ENCODE measurements around the gene MOCS1.

The MOCS1 gene

DNA sequence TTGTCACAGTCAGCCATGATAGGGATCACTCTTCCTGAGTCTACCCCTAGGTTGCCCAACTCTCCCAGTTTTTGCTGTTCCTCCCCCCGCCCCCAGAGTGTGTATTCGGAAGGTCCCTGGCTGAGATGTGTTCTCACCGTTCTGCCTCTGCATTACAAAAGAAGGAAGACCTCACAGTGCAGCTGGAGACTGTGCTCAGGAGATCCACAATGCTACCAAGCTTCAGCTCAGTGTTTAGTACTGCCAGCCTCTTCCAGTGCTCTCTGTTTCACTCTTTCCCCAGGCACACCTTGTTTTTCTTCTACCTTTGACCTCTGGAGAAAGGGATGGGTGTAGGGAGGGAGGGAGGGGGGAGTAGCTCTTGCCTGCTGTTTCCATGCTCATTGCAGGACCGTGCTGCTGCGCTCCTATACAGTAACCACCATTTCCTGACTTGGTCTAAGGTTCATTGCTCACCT lies 13.4 kb upstream of the MOCS1 start:
- no peak for DNase-seq

DNA sequence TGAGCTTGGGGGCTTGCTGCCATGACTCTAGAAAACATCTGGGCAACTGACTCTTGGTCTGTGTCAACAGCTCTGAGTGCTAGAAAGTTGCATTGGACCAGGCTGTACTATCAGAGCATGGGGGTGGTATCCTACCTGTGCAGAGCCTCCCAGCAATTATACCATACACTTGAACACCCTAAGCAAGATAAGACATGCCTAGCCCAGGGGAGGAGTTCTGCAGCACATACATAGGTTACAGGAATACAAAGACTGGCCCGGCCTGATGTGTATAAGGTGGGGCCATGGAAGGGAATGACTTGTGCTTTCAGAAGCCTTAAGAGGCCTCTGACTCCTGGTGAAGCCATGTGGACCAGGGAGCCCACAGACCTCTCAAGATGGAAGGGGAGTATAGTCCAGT lies 11.4 kb upstream of the MOCS1 start:
- no peak for DNase-seq

DNA sequence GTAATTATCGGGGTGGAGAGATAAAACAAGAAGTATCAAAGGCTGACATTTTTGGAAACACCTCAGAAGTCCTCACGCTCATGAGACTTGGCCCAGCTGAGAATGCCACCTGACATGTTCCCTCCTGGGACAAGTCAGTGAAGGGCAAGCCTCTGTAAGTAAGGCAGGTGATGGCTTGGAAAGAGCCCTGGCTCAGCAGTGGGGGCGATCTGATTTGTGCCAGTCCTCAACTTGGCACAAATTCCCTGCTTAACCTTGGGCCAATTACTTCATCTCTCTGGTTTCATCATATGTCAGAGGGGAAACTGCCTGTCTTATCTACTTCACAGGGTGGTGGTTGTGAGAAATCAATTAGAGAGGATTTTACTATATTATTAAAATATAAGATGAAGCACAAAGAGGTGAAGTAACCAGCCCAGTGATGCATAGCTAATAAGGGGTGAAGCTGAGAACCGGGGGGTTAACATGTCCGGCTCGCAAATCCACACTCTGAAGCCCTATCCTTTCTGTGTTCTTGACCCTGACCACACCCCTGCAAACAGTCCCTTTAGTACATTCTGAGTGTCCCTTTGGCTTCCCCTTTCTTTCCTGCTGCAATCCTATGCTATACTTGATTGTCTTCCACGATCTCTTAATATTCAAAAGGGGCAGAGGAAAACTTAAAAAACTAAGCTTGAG lies 8.8 kb upstream of the MOCS1 start:
- DNase-seq, result no peak

DNA sequence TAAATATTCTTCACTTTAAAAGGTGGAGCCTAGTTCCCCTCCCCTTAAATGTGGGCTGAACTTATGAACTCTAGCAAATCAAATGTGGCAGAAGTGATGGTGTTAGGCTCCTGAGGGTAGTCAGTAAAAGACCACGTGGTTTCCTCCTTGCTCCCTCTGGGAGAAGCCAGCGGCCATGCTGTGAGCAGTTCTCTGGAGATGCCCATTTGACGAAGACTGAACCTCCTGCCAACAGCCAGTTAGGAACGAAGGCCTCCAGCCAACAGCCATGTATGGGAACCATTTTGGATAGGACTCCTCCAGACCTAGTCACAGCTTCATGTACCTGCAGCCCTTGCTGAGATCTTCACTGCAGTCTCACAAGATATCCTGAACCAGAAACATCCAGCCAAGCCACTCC lies 7.6 kb upstream of the MOCS1 start:
- DNase-seq, result no peak

DNA sequence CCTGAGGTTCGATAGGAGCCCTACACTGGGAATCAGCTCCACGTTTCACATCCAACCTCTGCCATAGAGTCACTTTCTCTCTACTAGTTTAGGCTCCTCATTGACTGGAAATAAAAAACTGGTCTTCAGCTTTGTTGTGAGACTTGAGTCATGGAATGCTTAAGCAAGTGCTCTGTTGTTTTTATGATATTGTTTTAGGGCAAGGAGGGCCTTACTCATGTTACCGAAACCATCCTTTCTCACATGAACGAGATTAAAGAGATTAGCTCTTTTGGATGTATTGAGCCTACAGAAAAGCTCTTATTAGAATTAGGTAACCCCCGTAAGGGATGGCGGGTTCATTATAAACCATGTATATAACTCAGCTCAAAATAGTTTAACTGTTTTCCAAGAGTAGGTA lies 6.9 kb upstream of the MOCS1 start:
- no peak for DNase-seq

DNA sequence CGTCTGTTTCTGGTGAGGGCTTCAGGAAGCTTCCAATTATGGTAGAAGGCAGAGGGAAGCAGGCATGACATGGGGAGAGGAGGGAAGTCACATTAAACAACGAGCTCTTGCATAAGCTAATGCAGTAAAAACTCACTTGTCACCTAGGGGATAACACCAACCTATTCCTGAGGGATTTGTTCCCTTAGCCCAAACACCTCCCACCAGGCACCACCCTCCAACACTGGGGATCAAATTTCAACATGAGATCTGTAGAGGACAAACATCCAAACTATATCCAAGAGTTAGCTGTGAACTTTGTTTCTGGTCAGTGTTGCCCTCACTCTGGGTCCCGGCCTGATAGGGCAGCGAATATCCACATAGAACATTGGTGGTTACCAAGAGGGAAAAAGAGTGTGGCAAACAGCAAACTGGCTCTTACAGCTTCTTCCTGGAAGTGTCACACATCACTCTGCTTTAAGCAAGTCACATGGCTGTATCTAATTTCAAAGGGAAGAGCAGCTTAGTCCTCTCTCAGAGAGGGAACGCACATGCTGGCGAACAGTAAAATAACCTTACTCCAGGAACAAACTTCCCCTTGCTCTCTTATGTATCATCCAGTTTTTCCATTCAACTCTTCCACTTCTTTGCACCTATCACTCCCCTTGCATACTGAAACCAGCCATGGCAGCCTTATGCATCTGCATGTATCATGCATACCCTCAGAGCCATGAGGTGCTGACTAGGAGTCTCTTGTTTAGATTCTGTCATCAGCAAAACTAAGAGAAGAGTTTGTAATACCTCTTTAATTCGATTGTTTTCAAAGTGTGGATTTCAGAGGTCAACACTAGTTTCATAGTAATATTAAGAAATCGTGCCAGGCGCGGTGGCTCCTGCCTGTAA lies 4.8 kb upstream of the MOCS1 start:
- DNase-seq, result no peak

DNA sequence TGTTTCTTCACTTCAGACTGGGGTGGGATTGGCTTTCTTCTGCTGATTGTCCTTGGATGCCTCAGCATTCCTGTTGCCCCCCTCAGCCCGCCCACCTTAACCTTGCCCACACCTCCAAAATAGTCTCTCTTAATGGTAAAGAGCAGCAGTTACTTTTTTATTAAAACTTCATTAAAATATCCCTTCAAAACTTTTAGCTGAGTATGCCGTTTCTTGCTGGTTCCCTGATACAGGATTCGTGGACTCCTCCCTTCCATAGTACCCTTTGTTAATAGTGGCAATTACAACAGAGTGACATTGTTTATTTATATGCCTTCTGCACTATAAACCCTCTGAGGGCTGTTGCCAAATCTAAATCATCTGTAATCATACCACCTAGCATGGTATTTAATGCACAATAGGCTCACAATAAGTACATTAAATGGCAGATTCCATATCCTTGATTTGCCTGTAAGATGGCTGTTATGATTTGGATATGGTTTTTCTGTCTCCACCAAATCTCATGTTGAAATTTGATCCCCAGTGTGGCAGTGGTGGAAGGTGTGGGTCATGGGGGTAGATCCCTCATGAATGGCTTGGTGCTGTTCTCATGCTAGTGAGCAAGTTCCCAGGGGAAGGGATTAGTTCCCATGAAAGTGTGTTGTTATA lies 3.5 kb upstream of the MOCS1 start:
- DNase-seq, result no peak

DNA sequence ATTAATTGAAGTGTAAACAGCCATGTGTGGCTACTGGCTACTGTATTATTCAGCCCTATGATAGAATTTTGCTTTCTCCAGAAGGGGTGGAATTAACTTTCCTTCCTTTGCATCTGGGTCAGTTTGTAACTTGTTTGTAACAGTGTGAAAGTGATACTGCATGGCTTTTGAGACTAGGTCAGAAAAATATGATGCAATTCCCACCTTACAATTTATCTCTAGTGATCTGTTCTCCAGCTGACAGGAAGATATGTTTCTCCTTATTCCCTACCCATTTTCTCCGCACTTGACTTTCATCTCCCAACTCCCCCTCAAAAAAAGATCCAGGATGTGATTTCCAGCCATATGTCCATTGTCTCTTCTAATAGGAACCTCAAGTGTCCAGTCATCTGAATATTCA lies 2.6 kb upstream of the MOCS1 start:
- no peak for DNase-seq

DNA sequence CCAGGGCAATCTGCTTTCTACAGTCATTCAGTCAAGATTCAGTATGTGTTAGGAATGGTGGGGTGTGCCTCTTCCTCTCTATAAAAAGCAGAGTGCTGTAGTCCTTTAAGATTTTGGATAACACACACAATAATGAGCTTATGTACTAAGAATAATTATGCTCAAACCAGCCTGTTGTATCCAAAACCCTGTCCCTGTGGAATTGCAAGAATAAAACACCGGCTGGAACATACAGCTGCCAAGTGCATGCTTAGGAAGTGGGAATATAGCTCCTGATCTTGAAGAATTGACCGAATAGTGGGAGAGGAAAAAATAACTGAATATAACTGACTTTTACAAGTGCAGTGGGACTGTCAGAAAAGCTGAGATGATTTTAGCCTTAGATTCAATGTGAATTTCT lies 979 bp upstream of the MOCS1 start:
- no peak for DNase-seq

DNA sequence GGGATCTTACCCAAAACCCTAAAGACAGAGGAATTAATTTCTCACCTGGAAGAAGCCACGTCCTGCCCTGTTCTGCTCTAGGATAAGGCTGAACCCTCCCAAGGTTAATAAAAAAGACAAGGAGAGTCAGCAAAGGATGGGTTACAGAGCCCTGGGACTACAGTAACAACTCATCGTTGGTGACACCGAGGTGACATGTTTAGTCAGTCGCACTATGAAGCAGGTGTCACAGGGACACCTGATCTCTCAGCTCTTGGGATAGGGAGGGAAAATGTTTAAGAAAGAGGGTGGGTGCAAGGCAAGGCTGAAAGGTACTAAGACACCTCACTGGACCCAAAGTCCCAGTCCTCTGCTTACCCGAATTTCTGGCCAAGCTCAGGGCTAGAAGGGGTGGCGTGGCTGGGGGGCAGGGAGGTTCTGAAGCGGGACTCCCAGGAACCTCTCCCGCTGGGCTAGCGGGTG lies 562 bp downstream of the MOCS1 start:
- DNase-seq, result no peak

DNA sequence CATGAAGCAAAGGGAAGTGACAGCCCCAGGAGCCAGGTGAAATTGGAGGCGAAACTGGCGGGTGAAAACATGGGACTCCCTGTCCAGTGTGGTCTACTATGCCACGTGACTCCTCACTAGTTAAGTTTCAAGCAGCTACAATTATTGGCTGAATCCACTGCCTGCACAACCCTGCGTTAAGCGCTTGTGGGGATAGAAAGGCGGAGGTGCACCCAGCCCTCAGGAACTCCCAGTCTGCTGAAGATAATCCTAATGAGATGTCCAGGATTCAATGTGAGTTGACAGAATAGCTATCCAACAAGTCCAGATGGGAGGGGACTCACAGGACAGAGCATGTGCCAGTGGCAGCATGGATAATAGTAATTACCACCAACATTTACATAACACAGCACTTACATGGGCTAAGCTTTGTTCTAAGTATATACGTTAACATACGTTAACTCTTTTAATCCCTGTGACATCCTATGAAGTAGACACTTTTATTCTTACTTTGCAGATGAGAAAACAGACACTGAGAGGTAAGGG lies 1.8 kb downstream of the MOCS1 start:
- DNase-seq, result no peak

DNA sequence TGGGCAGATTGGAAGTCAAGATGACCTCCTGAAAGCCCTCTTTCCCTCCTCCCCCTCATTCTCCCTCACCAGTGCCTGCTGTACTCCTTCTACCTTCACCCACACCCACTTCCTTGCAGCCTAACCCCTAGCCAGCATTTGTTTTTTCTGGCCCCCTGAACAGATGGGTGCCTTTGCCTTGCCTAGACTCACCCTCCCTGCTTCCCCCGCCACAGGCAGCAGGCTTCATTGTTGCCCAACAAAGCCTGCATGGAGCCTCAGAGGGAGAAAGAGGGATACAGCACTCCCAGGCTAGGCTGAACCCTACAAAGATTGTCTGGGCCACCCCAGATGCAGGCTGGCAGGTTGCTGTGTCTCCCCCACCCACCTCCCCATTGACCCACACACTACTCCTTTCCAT lies 2.7 kb downstream of the MOCS1 start:
- DNase-seq, result no peak

DNA sequence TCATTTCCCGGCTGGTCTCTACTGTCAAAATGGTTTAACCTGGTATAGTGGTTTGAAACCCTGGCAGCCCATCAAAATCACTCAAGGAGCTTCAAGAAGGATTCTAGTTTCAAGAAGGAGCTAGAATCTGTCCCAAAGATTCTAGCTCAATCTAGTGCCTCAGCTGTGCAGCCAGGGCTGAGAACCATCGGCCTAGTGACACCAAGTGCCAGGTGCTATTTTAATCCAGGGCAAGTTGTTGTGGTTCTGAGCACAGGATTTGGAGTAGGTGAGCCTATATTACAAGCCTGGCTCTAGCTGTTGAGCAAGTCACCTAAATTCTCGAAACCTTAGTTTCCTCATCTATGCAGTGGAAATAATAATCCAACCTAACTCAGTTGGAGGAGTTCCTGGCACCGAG lies 3.7 kb downstream of the MOCS1 start:
- no peak for DNase-seq

DNA sequence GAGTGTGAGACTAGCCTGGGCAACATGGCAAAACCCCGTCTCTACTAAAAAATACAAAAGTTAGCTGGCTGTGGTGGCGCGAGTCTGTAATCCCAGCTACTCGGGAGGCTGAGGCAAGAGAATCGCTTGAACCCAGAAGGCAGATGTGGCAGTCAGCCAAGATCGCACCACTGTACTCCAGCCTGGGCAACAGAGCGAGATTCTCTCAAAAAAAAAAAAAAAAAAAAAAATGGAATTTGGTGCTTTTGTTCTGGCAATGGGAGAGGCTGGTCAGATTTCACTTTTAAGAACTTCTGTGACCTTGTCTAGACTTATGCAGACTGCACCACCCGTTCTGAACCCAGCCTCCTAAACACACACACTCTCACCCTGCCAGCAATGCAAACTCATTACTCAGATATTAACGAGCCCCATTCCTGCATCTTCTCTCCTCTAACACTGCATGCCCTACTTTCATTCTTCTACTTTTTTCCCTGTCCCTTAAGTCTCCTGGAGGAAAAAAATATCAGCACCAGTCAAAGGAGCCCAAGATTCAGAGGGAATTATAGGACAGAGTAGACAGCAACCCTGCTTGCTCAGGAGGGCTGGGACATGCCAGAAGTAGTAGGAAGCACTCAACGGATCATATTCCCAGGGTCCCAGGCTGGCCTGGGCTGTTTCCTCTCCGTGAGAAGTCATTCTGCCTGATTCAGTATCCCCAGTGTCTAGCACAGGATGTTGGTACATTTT lies 4.4 kb downstream of the MOCS1 start:
- no peak for DNase-seq

DNA sequence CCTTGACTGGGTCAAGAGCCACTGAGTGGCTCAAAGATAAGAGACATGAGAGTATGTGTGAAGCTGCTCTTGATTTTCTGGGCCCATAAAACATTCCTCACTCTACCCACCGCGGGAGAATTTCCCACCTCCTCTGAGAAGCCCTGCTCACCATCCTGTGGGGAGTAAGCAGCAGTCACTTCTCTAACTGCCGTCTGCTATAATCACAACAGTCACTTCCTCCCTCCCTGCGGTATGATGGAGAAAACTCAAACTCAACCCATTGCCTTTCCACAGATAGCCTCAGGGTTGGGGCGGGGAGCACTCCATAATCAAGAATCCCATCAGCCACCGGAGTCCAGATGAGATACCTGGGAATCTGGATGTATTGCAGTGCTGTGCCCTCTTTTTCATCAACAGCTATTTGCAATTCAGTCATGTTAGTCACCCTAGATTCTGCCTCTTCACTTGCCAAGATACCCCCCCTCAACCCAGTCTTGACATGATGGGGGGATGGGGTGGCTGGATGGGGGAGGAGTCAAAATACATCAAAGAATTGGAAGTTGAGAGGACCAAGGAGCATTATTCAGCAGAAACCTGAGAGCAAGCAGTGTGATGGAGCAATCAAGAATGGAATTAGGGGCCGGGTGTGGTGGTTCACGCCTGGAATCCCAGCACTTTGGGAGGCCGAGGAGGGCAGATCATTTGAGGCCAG lies 5.1 kb downstream of the MOCS1 start:
- no peak for DNase-seq

DNA sequence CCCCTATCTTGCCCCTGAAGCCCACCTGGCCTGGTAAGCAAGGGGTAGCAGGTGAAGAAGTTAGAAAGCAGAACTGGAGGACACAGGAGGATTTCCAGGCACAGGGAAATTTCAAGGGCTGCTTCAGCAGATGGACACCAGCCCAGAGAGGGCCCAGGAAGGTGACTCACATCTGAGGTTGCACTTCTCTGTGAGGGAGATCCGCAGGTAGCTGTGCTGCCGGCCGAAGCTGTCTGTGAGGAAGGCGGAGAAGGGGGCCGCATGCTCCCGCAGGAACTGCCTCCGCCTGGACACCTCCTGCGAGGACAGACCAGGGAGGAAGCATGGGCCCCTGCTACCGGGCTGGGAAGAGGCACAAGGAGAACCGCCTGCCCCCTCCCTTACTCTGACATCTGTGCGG lies 7.1 kb downstream of the MOCS1 start:
- no peak for DNase-seq

DNA sequence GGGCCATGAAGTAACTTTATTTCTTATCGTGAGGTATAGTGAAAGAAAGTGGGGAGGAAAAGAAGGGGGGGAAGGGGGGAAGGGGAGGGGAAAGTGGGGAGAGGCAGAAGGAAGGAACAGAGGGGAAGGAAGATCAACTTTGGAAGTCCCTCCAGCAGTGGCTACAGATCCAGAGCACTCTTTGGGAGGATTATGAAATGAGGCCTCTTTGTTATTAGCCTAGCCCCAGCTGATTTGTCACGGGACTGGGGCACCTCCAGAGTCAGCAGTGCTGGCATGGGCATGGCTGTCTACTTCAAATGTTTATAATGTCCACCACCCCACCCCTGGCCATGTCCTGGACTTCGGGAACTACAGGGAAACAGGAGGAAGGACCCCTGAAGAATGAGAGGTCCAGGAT lies 7.6 kb downstream of the MOCS1 start:
- no peak for DNase-seq

DNA sequence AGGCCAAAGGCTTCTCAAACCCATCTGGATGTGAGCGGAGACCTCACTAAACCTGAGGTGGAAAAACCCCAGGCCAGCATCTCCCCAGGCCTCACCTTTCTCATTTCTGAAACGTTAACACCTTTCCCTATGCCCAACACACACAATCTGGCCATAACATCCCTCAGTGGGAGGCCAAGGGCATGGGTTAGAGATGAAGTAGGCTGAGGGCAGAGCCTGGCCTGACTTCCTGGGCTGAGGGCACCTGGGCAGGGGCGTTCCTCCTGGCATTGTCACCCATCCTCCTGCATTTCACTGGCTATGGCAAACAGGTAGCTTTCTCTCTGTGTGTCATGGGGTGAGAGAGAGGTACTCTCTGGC lies 8.4 kb downstream of the MOCS1 start:
- no peak for DNase-seq

DNA sequence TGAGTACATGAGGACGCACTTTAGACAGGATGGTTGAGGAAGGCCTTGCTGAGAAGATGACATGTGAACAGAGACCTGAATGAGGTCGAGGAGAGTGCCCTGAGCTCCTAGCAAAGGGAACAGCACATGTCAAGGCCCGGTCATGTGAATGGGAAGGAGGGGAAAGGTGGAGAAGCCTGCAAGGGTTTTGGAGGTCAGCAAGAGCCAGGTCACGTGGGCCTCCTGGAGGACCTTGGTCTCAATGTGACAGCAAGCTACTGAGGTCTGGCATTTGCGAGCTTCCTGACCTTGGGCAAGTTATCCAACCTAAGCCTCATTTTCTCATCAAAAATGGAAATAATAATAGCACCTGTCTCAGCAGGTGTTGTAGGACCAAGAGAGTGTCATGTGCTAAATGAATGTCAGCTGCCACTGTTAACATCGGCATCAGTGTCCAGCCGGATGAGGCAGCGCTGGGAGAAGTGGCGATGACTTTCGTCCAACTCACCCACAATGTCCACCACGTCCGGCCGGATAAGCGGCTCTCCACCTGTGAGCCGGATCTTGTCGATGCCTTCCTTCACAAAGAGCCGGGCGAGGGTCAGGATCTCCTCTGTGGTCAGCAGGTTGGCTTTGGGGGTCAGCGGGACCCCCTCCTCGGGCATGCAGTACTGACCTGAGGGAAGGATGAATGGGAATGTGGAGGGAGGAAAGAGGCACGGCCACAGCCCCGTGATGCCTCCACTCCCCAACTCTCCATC lies 8.9 kb downstream of the MOCS1 start:
- no peak for DNase-seq

DNA sequence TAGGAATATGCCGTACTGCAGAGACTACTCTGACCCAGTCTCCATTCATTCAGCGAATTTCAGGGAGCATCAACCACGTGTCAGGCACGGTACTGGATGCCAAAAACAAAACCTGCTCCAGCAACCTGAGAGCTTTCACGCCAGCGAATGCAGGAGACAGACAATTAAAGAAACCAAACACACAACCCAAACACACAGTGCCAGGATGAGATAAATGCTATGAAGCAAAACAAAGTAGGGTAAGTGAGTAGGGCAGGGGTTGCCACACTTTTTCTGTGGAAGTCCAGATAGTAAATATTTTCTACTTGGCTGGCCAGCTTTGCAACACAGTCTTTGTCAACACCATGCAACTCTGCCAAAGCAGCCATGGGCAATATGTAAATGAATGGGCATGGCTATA lies 10.0 kb downstream of the MOCS1 start:
- DNase-seq, result no peak

DNA sequence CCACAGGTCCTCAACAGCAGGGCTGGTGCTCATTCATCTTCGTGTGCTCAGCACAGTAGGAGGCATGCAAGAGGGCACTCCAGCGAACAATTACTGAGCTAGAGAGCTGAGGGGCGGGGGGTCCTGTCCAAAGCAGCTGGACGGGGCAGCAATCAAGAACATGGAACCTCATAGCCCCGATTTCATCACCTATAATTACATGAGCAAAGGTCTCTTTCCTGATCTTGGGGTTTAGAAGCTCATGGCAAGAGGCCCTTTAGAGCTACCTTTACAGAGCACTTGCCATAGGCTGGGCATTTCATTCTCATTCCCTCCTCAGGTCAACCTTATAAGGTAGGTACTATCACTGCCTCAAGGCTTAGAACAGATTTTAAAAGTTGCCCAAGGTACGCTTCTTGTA lies 10.4 kb downstream of the MOCS1 start:
- no peak for DNase-seq

DNA sequence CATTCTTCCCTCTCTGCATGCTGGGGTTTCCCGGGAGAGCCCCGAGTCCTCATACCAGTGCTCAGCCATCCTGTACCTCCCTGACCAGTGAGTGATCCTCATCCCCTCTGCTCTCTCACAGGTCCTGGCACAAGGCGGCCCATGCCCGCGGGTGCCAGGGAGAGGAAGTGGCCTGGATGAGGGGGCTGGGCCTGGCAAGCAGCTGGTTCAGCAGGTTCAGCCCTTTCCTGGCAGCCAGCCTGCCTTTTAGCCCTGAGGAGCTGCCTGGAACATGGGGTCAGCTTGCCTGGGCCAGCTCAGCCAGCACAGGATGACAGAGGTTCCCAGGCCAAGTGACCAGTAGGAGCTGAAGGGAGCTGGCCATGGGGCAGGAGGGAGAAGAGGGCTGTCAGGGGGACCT lies 10.9 kb downstream of the MOCS1 start:
- DNase-seq, result no peak
